ENCODE measurements around the gene LRRC52. TPM values are rescaled to one million over a fixed set of nuclear protein-coding genes. Genes with fewer than 3 reads are reported as not detected.

Gene LRRC52
- total RNA-seq, 1 donor from 2014 or later = not detected

- peaks cover 4% of the 10 kb centered on the region for H3K27me3 Mint-ChIP-seq (ENCODE audit: low read depth)
Measured at GRCh38 chr1:165544996-165545395, 1.2 kb downstream of the LRRC52 start.

GRCh38 chr1:165545974-165546373 is 2.2 kb downstream of the LRRC52 start:
- Mint-ChIP-seq H3K27me3 (ENCODE audit: low read depth) (peaks cover 4% of the 10 kb centered on the region), H3K9me3 (no peaks in the 10 kb centered on the region), H3K4me3 (no peak overlapping the region), H3K4me1 (no peaks in the 10 kb centered on the region), H3K36me3 (ENCODE audit: low read depth) (no peaks in the 10 kb centered on the region), H3K27ac (ENCODE audit: unreplicated experiment) (no peak overlapping the region)
- no peak for DNase-seq (ENCODE audit: low read depth, low spot score)
- no peak for TF ChIP-seq CTCF (conservative IDR thresholded peaks at IDR 0.05)

More at GRCh38 chr1:165544996-165545395, 1.2 kb downstream of the LRRC52 start:
- Mint-ChIP-seq H3K9me3 (no peaks in the 10 kb centered on the region), H3K27ac (ENCODE audit: unreplicated experiment) (no peak overlapping the region), H3K4me3 (no peak overlapping the region), H3K36me3 (ENCODE audit: low read depth) (no peaks in the 10 kb centered on the region), H3K4me1 (peaks cover 7% of the 10 kb centered on the region)
- TF ChIP-seq CTCF (conservative IDR thresholded peaks at IDR 0.05) = no peak
- DNase-seq (ENCODE audit: low read depth, low spot score) = no peak

GRCh38 chr1:165549973-165550372 is 6.2 kb downstream of the LRRC52 start:
- DNase-seq (ENCODE audit: low read depth, low spot score) = no peak
- no peak overlapping the region for H3K27ac Mint-ChIP-seq (ENCODE audit: unreplicated experiment)

GRCh38 chr1:165551469-165551868 is 7.7 kb downstream of the LRRC52 start:
- H3K27ac Mint-ChIP-seq (ENCODE audit: unreplicated experiment) = no peak overlapping the region
- H3K9me3 Mint-ChIP-seq = no peaks in the 10 kb centered on the region
- no peak for DNase-seq (ENCODE audit: low read depth, low spot score)
- no peaks in the 10 kb centered on the region for H3K36me3 Mint-ChIP-seq (ENCODE audit: low read depth)
- H3K27me3 Mint-ChIP-seq (ENCODE audit: low read depth) = peaks cover 6% of the 10 kb centered on the region
- H3K4me1 Mint-ChIP-seq = no peaks in the 10 kb centered on the region
- no peak overlapping the region for H3K4me3 Mint-ChIP-seq
- TF ChIP-seq CTCF (conservative IDR thresholded peaks at IDR 0.05) = no peak

More at GRCh38 chr1:165549973-165550372, 6.2 kb downstream of the LRRC52 start:
- no peaks in the 10 kb centered on the region for H3K4me1 Mint-ChIP-seq
- H3K4me3 Mint-ChIP-seq = no peak overlapping the region
- TF ChIP-seq CTCF (conservative IDR thresholded peaks at IDR 0.05) = no peak
- peaks cover 2% of the 10 kb centered on the region for H3K27me3 Mint-ChIP-seq (ENCODE audit: low read depth)
- no peaks in the 10 kb centered on the region for H3K36me3 Mint-ChIP-seq (ENCODE audit: low read depth)
- no peaks in the 10 kb centered on the region for H3K9me3 Mint-ChIP-seq

- Mint-ChIP-seq H3K36me3 (ENCODE audit: low read depth) (no peaks in the 10 kb centered on the region), H3K4me1 (peaks cover 13% of the 10 kb centered on the region), H3K27ac (ENCODE audit: unreplicated experiment) (no peak overlapping the region), H3K4me3 (no peak overlapping the region), H3K9me3 (no peaks in the 10 kb centered on the region), H3K27me3 (ENCODE audit: low read depth) (peaks cover 6% of the 10 kb centered on the region)
- no peak for TF ChIP-seq CTCF (conservative IDR thresholded peaks at IDR 0.05)
- DNase-seq (ENCODE audit: low read depth, low spot score) = no peak
Measured at GRCh38 chr1:165560883-165561656, 17.3 kb downstream of the LRRC52 start.
